ENCODE measurements around the gene SCAP. TPM values are rescaled to one million over a fixed set of nuclear protein-coding genes. Genes with fewer than 3 reads are reported as not detected.

The SCAP gene
- total and polyA plus RNA-seq, 2 experiments from 2014 or later, result 35.5 to 141 TPM

DNA sequence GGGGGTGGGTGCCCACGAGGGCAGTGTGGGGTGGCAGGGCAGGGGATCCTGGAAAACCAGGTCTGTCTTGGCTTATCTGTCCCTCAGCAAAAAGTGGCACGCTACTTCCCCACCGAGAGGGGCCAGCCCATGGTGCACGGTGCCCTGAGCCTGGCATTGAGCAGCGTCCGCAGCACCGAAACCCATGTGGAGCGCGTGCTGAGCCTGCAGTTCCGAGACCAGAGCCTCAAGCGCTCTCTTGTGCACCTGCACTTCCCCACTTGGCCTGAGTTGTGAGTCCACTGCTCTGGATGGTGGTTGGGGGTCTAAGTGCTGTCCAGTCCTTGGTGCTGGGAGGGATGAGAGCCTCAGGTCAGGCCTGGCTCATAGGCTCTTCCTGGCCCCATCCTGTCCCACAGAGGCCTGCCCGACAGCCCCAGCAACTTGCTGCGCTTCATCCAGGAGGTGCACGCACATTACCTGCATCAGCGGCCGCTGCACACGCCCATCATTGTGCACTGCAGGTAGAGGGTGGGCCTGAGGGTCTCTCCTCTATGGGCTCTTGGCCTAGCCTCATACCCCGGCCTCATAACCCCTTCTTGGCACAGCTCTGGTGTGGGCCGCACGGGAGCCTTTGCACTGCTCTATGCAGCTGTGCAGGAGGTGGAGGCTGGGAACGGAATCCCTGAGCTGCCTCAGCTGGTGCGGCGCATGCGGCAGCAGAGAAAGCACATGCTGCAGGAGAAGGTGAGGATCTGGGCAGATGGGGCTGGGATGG is 63.9 kb downstream of the SCAP start (continued):
- TF ChIP-seq, protein P1, sequence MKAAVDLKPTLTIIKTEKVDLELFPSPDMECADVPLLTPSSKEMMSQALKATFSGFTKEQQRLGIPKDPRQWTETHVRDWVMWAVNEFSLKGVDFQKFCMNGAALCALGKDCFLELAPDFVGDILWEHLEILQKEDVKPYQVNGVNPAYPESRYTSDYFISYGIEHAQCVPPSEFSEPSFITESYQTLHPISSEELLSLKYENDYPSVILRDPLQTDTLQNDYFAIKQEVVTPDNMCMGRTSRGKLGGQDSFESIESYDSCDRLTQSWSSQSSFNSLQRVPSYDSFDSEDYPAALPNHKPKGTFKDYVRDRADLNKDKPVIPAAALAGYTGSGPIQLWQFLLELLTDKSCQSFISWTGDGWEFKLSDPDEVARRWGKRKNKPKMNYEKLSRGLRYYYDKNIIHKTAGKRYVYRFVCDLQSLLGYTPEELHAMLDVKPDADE (IDR thresholded peaks at IDR 0.05), result no peak
- TF ChIP-seq CTCF (conservative IDR thresholded peaks at IDR 0.05; ENCODE audit: low read depth in 2 of 2) (no peak), ZNF331 (CRISPR knock-in tag; IDR thresholded peaks at IDR 0.05; ENCODE audit: low read depth) (no peak)

DNA sequence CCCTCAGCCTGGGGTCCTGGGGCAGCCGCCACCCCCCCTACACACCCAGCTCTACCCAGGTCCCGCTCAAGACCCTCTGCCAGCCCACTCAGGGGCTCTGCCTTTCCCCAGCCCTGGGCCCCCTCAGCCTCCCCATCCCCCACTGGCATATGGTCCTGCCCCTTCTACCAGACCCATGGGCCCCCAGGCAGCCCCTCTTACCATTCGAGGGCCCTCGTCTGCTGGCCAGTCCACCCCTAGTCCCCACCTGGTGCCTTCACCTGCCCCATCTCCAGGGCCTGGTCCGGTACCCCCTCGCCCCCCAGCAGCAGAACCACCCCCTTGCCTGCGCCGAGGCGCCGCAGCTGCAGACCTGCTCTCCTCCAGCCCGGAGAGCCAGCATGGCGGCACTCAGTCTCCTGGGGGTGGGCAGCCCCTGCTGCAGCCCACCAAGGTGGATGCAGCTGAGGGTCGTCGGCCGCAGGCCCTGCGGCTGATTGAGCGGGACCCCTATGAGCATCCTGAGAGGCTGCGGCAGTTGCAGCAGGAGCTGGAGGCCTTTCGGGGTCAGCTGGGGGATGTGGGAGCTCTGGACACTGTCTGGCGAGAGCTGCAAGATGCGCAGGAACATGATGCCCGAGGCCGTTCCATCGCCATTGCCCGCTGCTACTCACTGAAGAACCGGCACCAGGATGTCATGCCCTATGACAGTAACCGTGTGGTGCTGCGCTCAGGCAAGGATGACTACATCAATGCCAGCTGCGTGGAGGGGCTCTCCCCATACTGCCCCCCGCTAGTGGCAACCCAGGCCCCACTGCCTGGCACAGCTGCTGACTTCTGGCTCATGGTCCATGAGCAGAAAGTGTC is 64.7 kb downstream of the SCAP start:
- H3K27me3 ChIP-seq (ENCODE audit: insufficient read depth), result no peaks in the 10 kb centered on the region
- no peaks in the 10 kb centered on the region for H3K36me3 ChIP-seq (ENCODE audit: insufficient read depth)
- peaks cover 57% of the 10 kb centered on the region for H3K36me3 Mint-ChIP-seq (ENCODE audit: low read depth)
- DNase-seq (ENCODE audit: low spot score), result no peak
- H3K27me3 Mint-ChIP-seq (ENCODE audit: insufficient read depth, low read depth, poor library complexity), result peaks cover 28% of the 10 kb centered on the region
- no peak overlapping the region for H3K4me3 Mint-ChIP-seq
- no peak overlapping the region for H3K27ac ChIP-seq (ENCODE audit: low read depth)
- H3K9me2 ChIP-seq (ENCODE audit: insufficient read depth), result no peaks in the 10 kb centered on the region
- peaks cover 3% of the 10 kb centered on the region; the same call in 2 of the 3 replicates for H3K9me3 Mint-ChIP-seq
- no peaks in the 10 kb centered on the region for H3K4me1 ChIP-seq (ENCODE audit: insufficient read depth)
- no peaks in the 10 kb centered on the region for H3K79me2 ChIP-seq (replicated peaks; ENCODE audit: insufficient read depth)
- H3K4me3 ChIP-seq, result no peak overlapping the region
- peaks cover 5% of the 10 kb centered on the region for H3K4me1 Mint-ChIP-seq
- H3F3A ChIP-seq (replicated peaks; ENCODE audit: low read depth), result 0 out of 2 replicates have a peak, but pooled peaks cover 20% of the 10 kb centered on the region
- H4K20me1 ChIP-seq (replicated peaks; ENCODE audit: insufficient read depth), result peaks cover 6% of the 10 kb centered on the region; the same call in 1 of the 2 replicates
- ATAC-seq, result no peak
- H3K4me2 ChIP-seq, result no peak overlapping the region
- H3K27ac Mint-ChIP-seq, result no peak overlapping the region
- no peak overlapping the region for H2AFZ ChIP-seq
- TF ChIP-seq NANOG (IDR thresholded peaks at IDR 0.05; ENCODE audit: borderline replicate concordance) (no peak), ZNF462 (CRISPR knock-in tag; IDR thresholded peaks at IDR 0.05) (no peak), ZNF114 (CRISPR knock-in tag; IDR thresholded peaks at IDR 0.05) (no peak), STAT1 (IDR thresholded peaks at IDR 0.05; ENCODE audit: unreplicated experiment) (no peak), CTCF (conservative IDR thresholded peaks at IDR 0.05; ENCODE audit: low read depth in 2 of 2) (no peak), POLR2AphosphoS5 (IDR thresholded peaks at IDR 0.05; ENCODE audit: low read depth) (no peak), ZNF331 (CRISPR knock-in tag; IDR thresholded peaks at IDR 0.05; ENCODE audit: low read depth) (no peak), EZH2phosphoT487 (IDR thresholded peaks at IDR 0.05; ENCODE audit: unreplicated experiment) (no peak)
- TF ChIP-seq, protein P1 (IDR thresholded peaks at IDR 0.05), result no peak
